GM18505 (cell line): ENCODE results near the gene CCDC171.
A peak's percentile ranks its signal among the peaks of the same experiment; 100 is the strongest.
"Not testable (repeated sequence)": the region's sequence is repeated elsewhere in the genome, so short reads cannot be mapped to it uniquely, and the experiment has no call there.

Source experiments
- ATAC-seq: cut with Tn5 transposase; IDR thresholded peaks from one replicate; pipeline ENCODE4 v1.9.1; 2021; ENCODE audit not compliant: unreplicated experiment
- POLR2A ChIP-seq: IDR thresholded peaks from 4 replicates; pipeline ENCODE4 v1.6.1; 2011; ENCODE audit warnings: borderline replicate concordance; ENCODE audit not compliant: insufficient read depth, insufficient read length; ENCODE audit errors: extremely low read depth

The CCDC171 gene

DNA sequence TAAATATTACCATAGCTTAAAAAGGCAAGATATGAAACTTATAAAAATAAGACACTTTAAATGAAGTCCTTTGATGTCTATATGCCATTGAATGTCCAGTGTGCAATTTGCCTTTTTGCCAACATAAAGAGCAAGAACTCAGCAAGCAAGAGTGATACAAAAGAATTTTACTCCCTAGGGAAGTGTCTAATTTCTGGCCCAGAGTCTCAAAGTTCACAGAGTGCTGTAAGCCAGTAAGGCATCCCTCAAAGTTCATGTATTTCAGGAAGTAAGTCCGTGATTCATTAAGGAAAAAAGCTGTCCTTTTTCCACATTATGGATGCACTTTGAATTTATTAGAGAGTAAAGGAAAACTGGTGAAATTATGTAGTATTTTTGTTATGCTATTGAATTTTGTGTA is 185.2 kb downstream of the CCDC171 start:
- ATAC-seq, result no peak
- TF ChIP-seq POLR2A, result no peak

DNA sequence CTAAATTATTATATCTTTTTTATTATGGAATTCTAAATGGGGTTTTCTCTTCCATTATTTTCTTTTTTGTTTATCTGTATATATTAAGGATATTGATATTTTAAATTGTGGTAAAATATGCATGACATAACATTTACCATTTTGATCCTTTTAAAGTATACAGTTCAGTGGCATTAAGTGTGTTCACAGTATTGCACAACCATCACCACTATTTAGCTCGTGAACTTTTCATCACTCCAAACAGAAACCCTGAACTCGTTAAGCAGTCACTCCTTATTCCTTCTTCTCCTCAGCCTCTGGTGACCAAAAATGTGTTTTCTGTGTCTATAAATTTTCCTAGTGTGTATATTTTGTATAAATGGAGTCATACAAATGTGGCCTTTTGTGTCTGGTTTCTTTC is 188.2 kb downstream of the CCDC171 start:
- no peak for TF ChIP-seq POLR2A
- no peak for ATAC-seq

DNA sequence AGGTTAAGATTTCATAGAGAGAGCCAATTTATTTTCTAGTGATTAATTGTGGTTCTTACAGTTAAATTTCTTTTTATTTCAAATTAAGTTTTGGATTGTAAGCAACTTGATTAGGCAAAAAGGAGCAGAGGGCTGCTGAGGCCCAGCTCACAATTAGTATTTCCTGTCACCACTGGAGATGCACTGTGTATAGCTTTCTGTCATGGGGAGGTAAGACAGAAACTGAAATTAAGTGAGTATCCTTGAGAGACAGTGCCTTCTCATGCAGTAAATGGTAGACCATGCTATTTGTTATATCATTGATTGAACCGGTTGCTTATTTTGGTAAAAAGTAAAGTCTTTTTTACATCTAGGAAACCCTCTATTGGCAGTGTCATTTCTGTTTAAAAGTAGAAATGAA is 190.7 kb downstream of the CCDC171 start:
- no peak for TF ChIP-seq POLR2A
- ATAC-seq, result peak; percentile 92

DNA sequence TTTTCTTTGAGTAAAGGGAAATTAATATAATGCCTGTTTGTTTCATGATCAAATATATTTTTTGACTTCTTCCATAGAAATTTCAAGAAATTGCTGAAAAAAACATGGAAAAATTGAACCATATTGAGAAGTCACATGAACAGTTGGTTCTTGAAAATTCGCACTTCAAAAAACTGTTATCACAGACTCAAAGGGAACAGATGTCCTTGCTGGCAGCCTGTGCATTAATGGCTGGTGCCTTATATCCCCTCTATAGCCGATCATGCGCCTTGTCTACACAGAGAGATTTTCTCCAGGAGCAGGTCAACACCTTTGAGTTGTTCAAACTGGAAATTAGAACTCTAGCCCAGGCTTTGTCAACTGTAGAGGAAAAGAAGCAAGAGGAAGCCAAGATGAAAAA is 191.4 kb downstream of the CCDC171 start:
- no peak for ATAC-seq
- no peak for TF ChIP-seq POLR2A

DNA sequence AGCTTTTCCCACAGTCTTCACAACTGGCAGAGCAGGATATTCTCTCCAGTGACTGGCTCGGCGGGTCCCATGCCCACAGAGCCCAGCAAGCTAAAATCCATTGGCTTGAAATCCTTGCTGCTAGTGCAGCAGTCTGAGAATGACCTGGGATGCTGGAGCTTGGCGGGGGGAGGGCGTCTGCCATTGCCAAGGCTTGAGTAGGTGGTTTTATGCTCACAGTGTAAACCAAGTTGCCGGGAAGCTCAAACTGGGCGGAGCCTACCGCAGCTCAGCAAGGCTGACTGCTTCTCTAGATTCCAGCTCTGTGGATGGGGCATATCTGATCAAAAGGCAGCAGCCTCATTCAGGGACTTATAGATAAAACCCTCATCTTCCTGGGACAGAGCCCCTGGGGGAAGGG is 194.1 kb downstream of the CCDC171 start:
- TF ChIP-seq POLR2A, result no peak
- ATAC-seq, result no peak

DNA sequence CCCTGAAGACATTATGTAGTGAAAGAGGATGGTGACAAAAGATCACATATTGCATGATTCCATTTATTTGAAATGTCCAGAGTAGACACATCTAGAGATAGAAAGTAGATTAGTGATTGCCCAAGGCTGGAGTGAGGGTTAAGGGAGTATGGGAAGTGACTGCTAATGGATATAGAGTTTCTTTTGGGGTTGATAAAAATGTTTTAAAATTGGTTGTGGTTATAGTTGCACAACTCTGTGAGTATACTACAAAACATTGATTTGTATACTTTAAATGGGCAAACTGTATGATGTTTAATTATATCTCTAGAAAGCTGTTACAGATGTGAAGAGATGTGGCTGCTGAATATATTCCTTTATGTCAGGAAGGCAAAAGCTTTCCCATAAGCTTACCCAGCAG is 202.8 kb downstream of the CCDC171 start:
- TF ChIP-seq POLR2A, result no peak
- ATAC-seq, result no peak

DNA sequence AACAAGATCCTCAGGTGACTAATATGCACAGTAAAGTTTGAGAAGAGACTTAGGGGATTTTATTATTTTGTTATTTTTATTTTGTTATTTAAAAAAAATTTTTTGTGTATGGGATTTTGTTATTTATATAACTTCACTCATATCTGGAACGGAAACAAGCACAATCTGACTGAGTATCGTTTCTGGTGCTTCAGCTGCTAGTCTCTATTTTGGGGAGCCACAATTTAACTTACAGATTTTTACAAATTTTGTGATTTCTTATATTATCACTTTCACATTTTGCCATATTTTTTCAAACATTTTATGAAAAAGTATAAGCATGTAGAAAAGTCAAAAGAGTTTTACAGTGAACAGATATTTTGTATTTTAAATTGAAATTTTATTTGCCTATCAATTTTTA is 208.7 kb downstream of the CCDC171 start:
- no peak for ATAC-seq

DNA sequence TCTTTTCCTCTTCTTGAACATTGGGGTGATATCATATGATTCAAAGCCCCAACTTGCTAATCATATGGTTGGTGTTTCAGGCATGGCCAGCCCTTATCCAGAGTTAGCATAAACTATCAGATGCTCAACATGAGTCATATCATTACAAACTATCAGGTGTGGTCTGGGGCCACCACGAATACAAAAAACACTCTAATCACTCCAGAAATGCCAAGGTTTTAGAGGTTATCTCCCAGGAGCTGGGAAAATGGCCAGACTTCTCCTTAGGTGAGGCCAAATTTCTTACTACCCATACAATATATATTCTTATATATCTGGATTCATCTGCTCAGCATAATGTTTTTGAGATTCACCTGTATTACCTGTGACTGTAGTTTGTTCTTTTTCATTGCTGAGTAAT is 210.5 kb downstream of the CCDC171 start:
- no peak for ATAC-seq

More for the DNA sequence above, 208.7 kb downstream of the CCDC171 start:
- TF ChIP-seq POLR2A, result no peak

DNA sequence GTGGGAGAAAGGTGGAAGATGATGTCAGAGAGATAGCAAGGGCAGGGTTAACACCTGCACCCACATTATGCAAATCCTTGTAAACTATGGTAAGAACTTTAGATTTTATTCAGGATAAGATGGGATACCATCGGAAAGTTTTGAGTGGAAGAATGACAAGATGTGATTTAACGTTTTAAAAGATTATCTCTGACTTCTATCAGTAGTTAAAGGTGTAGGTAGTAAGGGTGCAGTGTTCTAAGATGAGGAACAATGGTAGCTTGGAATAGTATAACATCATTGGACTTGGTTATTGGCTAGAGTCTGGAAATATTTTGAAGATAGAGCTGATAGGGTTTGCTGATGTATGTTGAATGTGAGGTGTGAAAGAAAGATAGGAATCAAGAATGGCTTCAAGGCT is 211.3 kb downstream of the CCDC171 start:
- TF ChIP-seq POLR2A, result no peak
- no peak for ATAC-seq

More for the DNA sequence above, 210.5 kb downstream of the CCDC171 start:
- TF ChIP-seq POLR2A, result no peak

DNA sequence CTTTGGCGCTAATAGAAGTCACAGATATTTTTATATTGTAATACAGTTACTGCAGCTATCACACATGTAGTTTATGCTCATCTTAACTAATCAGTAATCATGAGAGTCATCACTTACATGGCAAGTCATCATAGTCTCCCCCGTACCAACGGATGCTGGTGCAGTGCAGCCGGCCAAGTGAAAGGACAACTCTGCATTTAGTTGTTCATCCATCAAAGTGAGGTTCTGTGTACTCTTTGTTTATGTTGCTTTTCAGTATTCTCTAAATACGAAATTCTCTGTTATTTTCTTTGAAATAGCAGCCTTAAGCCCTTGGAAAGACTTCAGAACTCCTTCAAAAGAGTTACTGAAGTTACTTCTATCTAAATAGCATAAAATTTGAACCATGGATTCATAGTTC is 216.7 kb downstream of the CCDC171 start:
- no peak for TF ChIP-seq POLR2A
- no peak for ATAC-seq

DNA sequence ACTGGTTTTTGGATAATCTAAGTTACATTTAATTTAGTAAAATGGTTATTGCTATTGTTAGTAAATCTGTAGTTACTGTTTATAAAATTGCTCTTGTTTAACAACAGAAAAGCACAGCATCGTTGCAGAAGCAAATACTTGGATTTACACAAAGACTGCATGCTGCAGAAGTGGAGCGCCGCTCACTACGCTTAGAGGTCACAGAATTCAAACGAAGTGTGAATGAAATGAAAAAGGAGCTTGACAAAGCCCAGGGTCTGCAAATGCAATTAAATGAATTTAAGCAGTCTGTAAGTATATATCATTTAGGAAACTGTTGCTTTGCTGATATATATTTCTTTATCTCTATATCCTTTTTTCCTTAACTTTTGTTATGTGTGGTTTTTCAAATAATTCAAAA is 226.0 kb downstream of the CCDC171 start:
- TF ChIP-seq POLR2A, result no peak
- ATAC-seq, result no peak

DNA sequence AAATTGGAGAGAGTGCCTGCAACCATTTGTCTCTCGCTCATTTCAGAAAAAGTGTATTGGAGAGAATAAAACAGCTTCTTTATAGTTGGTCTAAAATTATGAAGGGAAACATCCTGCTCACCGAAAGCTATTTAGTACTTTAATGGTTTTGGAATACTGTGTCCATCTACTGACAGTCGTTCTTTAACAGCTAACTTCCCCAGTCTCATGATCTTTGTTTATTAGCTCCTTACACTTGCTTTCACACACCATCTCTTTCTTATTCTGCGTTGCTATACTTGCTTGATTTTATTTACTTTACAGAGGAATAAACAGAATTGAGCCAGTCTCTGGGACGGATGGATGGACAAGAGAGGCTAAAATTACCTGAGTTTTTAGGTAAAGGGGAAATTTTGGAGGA is 229.3 kb downstream of the CCDC171 start:
- no peak for TF ChIP-seq POLR2A
- no peak for ATAC-seq

DNA sequence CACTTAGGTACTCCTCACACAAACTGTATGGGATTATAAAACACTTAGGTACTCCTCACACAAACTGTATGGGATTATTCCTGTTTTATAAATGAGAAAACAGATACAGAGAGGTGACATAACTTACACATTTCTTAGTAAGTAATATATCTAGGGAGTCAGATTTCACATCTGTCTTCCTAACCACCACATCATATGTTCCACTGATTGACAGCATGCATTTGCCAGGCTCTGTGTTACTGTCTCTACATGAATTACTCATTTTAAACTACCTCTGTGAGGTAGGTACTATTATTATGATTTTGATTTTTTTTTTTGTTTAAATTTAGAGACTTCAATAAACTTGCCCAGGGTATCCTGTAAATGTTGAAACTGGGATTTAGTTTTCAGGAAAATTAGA is 232.7 kb downstream of the CCDC171 start:
- ATAC-seq, result no peak
- TF ChIP-seq POLR2A, result no peak

DNA sequence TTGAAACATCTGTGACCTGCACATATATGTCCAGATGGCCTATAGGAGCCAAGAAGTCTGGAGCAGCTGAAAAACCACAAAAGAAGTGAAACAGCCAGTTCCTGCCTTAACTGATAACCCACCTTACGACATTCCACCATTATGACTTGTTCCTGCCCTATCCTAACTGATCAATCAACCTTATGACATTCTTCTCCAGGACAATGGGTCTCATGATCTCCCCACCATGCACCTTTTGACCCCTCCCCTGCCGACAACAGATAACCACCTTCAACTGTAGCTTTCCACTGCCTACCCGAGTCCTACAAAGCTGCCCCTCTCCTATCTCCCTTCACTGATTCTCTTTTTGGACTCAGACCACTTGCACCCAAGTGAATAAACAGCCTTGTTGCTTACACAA is 233.8 kb downstream of the CCDC171 start:
- ATAC-seq, result no peak
- no peak for TF ChIP-seq POLR2A

DNA sequence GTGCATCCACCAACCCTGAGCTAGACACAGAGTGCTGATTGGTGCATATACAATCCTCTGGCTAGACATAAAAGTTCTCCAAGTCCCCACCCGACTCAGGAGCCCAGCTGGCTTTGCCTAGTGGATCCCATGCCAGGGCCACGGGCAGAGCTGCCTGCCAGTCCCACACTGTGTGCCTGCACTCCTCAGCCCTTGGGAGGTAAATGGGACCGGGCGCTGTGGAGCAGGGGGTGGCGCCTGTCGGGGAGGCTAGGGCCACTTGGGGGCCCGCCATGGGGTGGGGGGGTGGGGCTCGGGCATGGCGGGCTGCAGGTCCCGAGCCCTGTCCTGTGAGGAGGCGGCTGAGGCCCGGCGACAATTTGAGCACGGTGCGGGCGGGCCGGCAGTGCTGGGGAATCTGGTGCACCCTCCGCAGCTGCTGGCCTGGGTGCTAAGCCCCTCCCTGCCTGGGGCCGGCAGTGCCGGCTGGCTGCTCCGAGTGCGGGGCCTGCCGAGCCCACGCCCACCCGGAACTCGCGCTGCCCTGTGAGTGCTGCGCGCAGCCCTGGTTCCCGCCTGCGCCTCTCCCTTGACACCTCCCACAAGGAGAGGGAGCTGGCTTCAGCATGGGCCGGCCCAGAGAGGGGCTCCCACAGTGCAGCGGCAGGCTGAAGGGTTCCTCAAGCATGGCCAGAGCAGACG is 257.5 kb downstream of the CCDC171 start:
- ATAC-seq, result not testable (repeated sequence)

DNA sequence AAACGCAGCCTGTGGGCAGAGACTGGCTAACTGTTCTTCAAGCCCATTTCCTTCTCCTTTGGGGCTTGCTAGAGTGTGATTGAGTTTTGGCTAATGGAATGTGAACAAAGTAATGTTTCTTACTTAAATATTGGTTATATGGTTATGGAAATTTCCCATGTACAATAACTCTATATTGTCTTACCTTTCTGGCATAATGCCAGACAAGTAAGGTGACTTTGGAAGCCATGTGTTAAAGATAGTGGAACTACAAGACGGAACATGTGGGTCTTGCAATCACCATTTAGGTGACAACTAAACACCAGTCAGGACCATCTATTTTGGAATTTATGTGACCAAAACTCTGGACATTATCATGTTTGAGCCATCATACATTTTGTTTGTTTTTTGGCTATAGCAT is 260.2 kb downstream of the CCDC171 start:
- ATAC-seq, result no peak
- no peak for TF ChIP-seq POLR2A

DNA sequence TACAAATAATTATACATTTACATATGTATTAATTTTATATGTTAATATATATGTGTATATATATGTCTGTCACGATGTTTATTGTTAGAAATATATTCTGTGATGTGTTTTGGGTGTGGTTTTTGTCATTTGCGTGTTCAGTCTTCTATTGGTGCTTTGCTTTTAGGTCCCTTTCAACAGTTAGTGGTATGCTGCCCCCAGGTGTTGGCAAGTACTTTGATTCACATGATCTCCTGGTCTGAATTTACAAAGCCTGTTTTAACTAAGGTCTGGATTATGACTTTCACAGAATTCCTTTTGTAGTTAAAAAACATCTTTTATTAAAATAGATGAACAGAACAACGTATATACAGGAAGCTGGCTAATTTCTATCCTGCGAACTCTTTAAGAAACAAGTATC is 271.5 kb downstream of the CCDC171 start:
- no peak for TF ChIP-seq POLR2A
- ATAC-seq, result no peak
